GM19395 (cell line): ENCODE measurements around the gene PLEKHS1.
"Not testable (repeated sequence)": the region's sequence is repeated elsewhere in the genome, so short reads cannot be mapped to it uniquely, and the experiment has no call there.

Experiments
- ATAC-seq: cut with Tn5 transposase; IDR thresholded peaks from one replicate; pipeline ENCODE4 v1.9.1; 2021; ENCODE audit warnings: mild to moderate bottlenecking, moderate library complexity; ENCODE audit not compliant: unreplicated experiment

PLEKHS1 gene

DNA sequence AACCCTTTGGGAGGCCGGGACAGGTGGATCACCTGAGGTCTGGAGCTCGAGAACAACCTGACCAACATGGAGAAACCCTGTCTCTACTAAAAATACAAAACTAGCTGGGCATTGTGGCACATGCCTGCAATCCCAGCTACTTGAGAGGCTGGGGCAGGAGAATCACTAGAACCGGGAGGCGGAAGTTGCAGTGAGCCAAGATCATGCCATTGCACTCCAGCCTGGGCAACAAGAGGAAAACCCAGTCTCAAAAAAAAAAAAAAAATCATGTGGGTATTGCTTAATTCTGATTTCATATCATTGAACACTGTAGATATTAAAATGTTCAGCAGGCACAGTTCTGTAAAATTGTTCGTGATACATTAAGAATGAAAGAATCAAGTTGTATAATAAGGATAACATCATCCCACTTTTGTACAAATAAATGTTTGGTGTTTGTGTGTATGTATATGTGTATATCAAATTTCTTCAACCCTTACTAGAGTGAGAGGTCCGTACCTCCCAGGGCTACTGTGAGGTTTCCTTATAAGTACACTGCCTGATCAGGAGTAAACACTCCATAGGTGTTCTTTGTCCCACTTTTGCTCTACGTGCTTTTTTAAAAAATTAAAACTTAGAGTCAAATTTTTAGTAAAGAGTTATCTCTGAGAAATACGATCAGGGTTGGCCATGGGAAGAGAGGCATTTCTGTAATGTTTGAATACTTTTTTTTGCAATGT, 31.7 kb downstream of the PLEKHS1 start:
- ATAC-seq, result no peak

DNA sequence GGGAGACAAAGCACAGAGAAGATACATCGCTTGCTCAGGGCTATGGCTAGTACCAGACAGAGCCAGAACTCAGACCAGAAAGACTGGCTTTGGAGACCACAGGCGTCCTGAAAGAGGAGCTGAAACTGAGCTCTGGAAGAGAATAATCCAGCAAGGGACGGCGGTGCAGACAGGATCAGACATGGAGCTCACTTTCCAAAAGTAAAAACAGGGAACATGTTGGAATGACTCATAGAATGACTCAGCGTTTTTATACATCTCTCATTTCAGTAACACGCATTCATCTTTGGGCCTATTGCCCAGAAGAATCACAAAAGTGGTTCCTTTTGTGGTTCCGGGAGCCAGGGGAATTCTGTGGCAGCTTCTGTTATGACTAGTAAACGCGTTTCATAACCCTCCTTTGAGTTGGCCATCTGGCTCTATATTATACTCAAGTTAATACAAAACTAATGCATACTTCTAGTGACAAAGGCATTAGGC, 37.2 kb downstream of the PLEKHS1 start:
- peak; percentile 87 for ATAC-seq

DNA sequence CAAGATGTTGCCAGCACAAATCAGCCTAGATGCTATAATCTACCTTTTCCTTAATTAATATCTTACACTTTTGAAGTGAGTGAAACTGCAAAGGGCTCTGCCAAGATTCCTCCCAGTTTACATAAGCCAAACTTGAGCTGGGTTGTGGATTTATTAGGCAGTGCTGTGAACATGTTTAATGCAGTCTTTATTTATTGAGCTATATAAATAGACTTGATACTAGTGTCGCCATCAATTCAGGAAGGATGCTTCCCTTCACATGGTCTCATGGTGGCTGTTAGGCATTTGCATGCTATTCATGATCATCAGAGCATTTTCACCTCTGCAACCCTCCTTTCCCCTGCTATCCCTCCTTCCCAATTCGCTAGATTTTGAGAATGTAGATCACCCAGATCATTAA, 40.2 kb downstream of the PLEKHS1 start:
- ATAC-seq, result no peak

DNA sequence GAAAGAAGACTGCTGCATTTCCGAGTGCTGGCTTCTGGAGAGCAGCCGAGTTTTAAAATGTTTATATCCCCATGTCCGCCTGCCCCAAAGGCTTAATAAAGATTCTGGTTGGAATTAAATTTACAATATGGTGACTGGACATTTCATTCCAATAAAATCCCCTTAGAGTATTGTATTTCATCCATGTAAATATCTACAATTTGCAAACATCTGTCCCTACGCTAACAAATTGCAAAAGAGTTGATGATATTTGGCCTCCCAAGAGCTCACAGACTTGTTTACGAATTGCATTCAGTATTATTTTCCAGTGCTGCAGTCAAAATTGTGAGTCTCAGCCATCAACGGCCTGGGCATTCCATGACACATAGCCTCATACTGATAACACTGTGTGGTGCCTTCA, 50.1 kb downstream of the PLEKHS1 start:
- no peak for ATAC-seq

DNA sequence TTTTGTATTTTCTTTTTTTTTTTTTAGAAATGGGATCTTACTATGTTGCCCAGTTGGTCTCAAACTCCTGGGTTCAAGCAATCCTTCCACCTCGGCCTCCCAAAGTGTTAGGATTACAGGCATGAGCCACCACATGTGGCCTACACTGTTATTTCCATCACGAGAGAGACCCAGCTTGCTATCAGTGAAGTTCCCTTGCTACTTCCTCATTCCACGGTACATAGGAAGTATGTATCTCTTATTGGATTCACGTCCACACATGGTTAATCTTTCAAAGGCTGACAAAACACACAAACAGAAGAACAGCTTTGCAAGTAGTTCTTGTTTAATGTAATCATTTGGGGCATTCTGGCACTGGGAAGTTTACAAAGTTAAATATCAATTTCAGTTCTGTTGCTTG, 51.5 kb downstream of the PLEKHS1 start:
- ATAC-seq, result peak; percentile 58

DNA sequence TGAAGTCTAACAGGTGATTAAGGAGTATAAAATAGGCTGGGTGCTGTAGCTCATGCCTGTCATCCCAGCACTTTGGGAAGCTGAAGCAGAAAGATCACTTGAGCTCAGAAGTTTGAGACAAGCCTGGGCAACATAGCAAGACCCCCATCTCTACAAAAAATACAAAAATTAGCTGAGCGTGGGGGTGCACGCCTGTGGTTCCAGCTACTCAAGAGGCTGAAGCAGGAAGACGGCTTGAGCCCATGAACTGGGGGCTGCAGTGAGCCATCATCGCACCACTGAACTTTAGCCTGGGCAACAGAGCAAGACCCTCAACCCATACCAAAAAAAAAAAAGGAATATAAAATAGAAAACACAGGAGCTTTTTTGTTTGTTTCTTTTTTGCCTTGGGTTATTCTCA, 55.0 kb downstream of the PLEKHS1 start:
- ATAC-seq, result no peak

DNA sequence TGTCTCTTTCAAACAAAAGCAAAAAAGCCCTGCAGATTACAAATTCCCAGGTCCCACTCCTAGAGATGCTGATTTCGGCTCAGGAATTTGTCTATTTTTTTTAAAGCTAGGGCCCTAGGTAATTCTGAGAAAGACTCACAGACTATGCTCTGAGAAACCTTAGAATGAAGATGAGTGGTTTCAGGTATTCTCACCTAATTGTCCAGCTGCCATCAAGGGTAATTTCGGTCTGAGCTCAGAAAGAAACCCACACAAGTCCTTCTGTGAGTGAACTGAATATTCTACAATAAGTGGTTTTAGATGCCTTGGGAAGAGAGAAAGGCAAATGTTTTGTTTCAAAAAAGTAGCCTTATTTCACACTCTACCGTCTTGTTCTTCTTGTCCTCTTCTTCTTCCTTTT, 56.7 kb downstream of the PLEKHS1 start:
- ATAC-seq, result no peak

DNA sequence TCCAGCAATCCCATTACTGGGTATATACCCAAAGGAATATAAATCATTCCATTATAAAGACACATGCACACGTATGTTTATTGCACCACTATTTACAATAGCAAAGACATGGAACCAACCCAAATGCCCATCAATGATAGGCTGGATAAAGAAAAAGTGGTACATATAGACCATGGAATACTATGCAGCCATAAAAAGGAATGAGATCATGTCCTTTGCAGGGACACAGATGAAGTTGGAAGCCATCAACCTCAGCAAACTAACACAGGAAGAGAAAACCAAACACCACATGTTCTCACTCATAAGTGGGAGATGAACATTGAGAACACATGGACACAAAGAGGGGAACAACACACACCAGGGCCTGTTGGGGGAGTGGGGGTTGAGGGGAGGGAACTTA, 63.2 kb downstream of the PLEKHS1 start:
- not testable (repeated sequence) for ATAC-seq

DNA sequence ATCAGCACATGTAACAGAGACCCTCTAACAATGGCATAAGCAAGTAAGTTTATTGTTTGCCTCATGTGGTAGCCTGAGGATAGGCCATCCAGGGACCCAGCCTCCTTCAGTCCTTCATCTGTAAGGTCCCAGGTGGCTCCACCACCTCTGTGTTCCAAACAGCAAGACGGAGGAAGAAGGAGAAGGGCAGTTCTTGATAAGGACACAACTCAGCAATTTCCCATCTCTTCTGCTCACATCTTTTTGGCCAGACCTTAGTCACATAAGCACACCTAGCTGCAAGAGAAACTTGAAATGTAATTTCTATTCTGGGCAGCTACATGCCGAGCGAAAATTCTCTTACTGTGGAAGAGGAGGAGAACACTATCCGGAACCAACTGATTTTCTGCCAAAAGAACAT, 68.5 kb downstream of the PLEKHS1 start:
- no peak for ATAC-seq

DNA sequence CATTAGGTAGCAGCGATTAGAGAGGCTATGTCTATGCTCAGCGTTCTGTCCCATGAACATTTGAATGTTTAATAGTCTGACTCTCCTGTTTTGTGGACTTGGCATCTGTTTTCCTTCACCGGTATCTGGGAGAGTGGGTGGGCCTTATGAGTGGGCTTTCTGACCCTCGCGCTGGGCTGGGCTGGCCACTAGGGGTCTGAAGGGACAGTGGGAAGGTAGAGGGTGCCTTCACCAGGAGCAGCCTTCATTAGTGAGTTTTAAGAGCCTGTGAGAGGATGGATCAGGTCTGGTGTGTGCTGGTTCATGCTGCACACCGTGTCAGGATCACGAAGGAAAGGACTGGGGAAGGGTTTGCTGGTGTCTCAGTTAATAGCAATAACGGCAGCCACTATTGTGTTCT, 69.0 kb downstream of the PLEKHS1 start:
- no peak for ATAC-seq

DNA sequence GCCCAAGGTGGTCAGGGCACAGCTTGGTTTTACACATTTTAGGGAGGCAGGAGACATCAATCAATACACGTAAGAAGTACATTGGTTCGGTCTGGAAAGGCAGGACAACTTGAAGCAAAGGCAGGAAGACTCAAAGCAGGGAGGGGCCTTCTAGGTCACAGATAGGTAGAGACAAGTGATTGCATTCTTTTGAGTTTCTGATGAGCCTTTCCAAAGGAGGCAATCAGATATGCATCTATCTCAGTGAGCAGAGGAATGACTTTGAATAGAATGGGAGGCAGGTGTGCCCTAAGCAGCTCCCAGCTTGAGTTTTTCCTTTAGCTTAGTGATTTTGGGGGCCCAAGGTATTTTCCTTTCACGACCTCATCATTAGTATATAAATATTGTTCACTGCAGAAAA, 69.8 kb downstream of the PLEKHS1 start:
- not testable (repeated sequence) for ATAC-seq

DNA sequence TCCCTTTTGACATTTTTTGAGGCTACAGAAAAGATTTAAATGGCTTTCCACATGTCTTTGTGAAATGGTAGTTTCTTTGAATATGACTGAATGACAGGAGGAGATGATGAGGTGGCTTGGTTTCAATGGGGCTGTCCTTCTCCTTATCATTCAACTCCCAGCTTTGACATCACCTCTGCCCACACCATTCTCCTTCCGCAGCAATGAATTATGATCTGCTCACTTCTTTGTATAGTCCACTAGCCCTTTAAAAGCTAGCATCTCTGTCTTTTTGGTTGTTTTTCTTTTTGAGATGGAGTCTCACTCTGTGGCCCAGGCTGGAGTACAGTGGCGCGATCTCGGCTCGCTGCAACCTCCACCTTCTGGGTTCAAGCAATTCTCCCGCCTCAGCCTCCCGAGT, 70.7 kb downstream of the PLEKHS1 start:
- no peak for ATAC-seq

DNA sequence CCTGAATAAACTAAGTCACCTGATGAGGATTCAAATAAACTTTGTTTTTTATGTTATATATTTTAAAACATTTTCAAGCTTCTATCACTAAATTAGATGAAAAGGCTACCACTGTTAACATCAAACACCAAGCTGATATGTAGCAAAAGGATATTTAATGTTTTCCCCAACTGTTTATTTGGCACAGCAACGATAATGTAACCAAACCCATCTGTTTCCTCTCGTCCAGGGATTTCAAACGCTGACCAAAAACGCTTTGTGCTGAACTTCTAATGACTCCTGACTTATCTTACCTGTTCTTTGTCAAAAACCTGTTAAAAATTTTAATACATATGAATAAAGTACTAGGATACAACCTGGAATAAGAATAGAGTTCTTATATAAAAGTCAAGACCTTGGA, 71.9 kb downstream of the PLEKHS1 start:
- no peak for ATAC-seq

DNA sequence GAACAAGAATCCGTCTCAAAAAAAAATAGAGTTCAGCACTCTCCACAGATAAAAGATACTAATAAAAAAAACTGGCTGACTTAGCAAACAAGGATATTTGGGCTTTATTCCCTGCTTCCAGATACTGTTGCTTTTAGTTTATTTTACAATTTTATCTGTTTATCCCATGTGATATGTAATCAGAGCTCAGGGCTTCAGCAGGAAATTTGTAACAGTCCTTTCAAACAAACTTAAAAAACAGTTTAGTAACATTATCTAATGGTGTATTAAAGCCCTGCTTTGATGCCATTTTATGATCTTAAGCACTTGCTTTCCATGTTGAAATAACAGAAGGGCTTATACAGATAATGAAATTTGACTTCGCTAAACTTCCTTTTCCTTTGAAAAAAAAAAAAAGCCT, 74.3 kb downstream of the PLEKHS1 start:
- ATAC-seq, result no peak

DNA sequence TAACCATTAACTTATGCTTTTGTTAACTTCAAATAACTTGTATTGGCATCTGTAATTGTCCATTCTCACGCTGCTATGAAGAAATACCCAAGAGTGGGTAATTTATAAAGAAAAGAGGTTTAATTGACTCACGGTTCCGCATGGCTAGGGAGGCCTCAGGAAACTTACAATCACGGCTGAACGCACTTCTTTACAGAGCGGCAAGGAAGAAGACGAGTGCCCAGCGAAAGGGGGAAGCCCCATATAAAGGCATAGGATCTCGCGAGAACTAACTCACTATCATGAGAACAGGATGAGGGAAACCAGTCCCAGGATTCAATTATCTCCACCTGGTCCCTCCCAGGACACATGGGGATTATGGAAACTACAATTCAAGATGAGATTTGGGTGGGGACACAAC, 77.1 kb downstream of the PLEKHS1 start:
- ATAC-seq, result not testable (repeated sequence)
